Measurements from ENCODE around the gene MRC1.

DNA sequence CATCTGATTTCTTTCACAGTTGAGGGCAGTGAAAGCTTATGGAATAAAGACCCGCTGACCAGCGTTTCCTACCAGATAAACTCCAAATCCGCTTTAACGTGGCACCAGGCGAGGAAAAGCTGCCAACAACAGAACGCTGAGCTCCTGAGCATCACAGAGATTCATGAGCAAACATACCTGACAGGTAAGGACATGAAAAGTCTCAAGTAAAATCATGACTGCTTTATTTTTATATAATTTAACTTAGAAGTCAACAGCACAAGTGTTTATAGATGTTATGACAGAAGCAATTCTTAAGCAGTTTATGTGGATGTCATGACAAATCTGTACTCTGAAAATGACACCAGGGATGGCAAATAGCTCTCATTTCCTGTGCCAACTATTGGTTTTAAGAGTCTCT, 24.5 kb downstream of the MRC1 start:
- TF ChIP-seq, protein P1, sequence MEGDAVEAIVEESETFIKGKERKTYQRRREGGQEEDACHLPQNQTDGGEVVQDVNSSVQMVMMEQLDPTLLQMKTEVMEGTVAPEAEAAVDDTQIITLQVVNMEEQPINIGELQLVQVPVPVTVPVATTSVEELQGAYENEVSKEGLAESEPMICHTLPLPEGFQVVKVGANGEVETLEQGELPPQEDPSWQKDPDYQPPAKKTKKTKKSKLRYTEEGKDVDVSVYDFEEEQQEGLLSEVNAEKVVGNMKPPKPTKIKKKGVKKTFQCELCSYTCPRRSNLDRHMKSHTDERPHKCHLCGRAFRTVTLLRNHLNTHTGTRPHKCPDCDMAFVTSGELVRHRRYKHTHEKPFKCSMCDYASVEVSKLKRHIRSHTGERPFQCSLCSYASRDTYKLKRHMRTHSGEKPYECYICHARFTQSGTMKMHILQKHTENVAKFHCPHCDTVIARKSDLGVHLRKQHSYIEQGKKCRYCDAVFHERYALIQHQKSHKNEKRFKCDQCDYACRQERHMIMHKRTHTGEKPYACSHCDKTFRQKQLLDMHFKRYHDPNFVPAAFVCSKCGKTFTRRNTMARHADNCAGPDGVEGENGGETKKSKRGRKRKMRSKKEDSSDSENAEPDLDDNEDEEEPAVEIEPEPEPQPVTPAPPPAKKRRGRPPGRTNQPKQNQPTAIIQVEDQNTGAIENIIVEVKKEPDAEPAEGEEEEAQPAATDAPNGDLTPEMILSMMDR (IDR thresholded peaks at IDR 0.05; ENCODE audit: low read length), result no peak
- no peak for TF ChIP-seq EZH2 (IDR thresholded peaks at IDR 0.05; ENCODE audit: borderline replicate concordance, low read length)

All from OCI-LY1 (cell line).